KMS-11 (cell line): ENCODE data around the gene TMCC3.

ENCODE experiments used
- H2AFZ ChIP-seq: fragments of 200-600 bp; sonication (generic); 2 replicates; pipeline ENCODE4 v1.6.1; 2016; ENCODE audit warnings: antibody characterized with exemption, mixed run types, low read depth
- H3K27ac ChIP-seq: fragments of 200-600 bp; sonication (generic); 2 replicates; pipeline ENCODE4 v1.6.1; 2016; ENCODE audit warnings: mild to moderate bottlenecking, mixed run types
- H3K27me3 ChIP-seq: fragments of 200-600 bp; sonication (generic); 2 replicates; pipeline ENCODE4 v1.6.1; 2017; ENCODE audit warnings: mild to moderate bottlenecking, low read depth, mixed run types, moderate library complexity; ENCODE audit not compliant: insufficient read depth
- H3K36me3 ChIP-seq: fragments of 200-600 bp; sonication (generic); 2 replicates; pipeline ENCODE4 v1.6.1; 2017; ENCODE audit warnings: mild to moderate bottlenecking, mixed run types; ENCODE audit not compliant: insufficient read depth
- H3K4me1 ChIP-seq: fragments of 200-600 bp; sonication (generic); 2 replicates; pipeline ENCODE4 v1.6.1; 2016; ENCODE audit warnings: mild to moderate bottlenecking, low read depth, mixed run types; ENCODE audit not compliant: poor library complexity, severe bottlenecking
- H3K4me2 ChIP-seq: fragments of 200-600 bp; sonication (generic); 2 replicates; pipeline ENCODE4 v1.7.0; 2016; ENCODE audit warnings: mild to moderate bottlenecking, mixed run types
- H3K4me3 ChIP-seq: fragments of 200-600 bp; sonication (generic); IDR thresholded peaks from 2 replicates; pipeline ENCODE4 v1.6.1; 2017; ENCODE audit warnings: low read depth, low read length, mixed read lengths; ENCODE audit not compliant: insufficient read depth
- H3K79me2 ChIP-seq: fragments of 200-600 bp; sonication (generic); 2 replicates; pipeline ENCODE4 v1.6.1; 2016; ENCODE audit warnings: low read depth, mixed run types; ENCODE audit not compliant: insufficient read depth
- H3K9ac ChIP-seq: fragments of 200-600 bp; sonication (generic); 2 replicates; pipeline ENCODE4 v1.6.1; 2016; ENCODE audit warnings: mild to moderate bottlenecking, mixed run types
- H4K20me1 ChIP-seq: fragments of 200-600 bp; sonication (generic); 2 replicates; pipeline ENCODE4 v1.6.1; 2016; ENCODE audit warnings: mild to moderate bottlenecking, mixed run types; ENCODE audit not compliant: insufficient read depth
- TF ChIP-seq, protein P1 (sequence below): fragments of 200-600 bp; sonication (generic); conservative IDR thresholded peaks from 2 replicates; pipeline ENCODE4 v1.6.1; 2017; ENCODE audit warnings: low read depth, mild to moderate bottlenecking, antibody characterized with exemption, low read length, moderate library complexity, mixed read lengths

The TMCC3 gene

DNA sequence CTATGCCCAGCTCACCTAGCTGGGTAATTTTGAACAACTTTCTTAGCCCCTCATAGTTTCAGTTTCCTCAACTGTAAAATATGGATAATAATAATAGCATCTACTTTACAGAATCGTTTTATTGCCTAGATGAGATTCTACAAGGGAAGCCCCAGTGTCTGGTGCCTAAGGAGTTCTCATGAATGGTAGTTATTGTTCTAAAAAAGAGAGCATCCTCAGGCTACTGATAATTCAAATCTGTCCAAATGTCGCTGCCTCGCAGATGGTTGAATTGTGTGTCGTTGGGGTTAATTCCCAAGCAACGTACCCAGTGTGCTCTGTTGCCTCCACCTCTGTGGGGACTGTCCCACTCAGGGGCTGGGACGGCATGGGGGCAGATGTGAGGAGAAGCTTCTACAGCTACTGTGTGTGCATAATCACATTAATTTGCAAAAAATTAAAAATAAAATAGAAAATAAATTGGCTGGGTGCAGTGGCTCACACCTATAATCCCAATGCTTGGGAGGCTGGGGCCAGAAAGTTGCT is 119.1 kb downstream of the TMCC3 start:
- H3K36me3 ChIP-seq: no peaks in the 10 kb centered on the region
- no peaks in the 10 kb centered on the region for H4K20me1 ChIP-seq
- no peak overlapping the region for H3K4me2 ChIP-seq
- no peak overlapping the region for H3K27ac ChIP-seq
- no peak overlapping the region for H2AFZ ChIP-seq
- no peaks in the 10 kb centered on the region for H3K79me2 ChIP-seq
- peaks cover 4% of the 10 kb centered on the region for H3K4me1 ChIP-seq
- H3K4me3 ChIP-seq: no peak overlapping the region
- H3K27me3 ChIP-seq: no peaks in the 10 kb centered on the region
- no peak overlapping the region for H3K9ac ChIP-seq
- TF ChIP-seq, protein P1, sequence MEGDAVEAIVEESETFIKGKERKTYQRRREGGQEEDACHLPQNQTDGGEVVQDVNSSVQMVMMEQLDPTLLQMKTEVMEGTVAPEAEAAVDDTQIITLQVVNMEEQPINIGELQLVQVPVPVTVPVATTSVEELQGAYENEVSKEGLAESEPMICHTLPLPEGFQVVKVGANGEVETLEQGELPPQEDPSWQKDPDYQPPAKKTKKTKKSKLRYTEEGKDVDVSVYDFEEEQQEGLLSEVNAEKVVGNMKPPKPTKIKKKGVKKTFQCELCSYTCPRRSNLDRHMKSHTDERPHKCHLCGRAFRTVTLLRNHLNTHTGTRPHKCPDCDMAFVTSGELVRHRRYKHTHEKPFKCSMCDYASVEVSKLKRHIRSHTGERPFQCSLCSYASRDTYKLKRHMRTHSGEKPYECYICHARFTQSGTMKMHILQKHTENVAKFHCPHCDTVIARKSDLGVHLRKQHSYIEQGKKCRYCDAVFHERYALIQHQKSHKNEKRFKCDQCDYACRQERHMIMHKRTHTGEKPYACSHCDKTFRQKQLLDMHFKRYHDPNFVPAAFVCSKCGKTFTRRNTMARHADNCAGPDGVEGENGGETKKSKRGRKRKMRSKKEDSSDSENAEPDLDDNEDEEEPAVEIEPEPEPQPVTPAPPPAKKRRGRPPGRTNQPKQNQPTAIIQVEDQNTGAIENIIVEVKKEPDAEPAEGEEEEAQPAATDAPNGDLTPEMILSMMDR: no peak

DNA sequence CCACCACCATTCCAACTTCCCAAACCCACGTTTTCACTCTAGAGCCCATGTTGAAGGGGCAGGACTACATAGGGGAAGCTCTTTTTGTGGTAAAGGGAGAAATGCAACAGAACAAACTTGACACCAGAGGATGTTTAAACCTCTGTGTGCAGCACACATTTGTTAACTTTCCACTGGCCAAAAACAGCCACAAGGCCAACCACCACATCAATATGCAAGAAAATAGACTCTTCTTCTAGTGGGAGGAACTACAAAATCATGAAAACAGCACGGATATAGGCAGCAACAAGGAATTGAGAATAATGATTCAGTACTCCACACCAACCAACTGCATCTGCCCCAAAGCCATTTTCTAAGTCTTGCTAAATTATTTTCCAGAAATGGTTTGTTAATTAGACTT is 124.4 kb downstream of the TMCC3 start:
- H3K27me3 ChIP-seq: no peaks in the 10 kb centered on the region
- TF ChIP-seq, protein P1: no peak
- H2AFZ ChIP-seq: no peak overlapping the region
- no peaks in the 10 kb centered on the region for H3K36me3 ChIP-seq
- no peak overlapping the region for H3K9ac ChIP-seq
- no peak overlapping the region for H3K4me2 ChIP-seq
- H3K79me2 ChIP-seq: no peaks in the 10 kb centered on the region
- no peak overlapping the region for H3K27ac ChIP-seq
- H3K4me1 ChIP-seq: no peaks in the 10 kb centered on the region
- H4K20me1 ChIP-seq: no peaks in the 10 kb centered on the region
- no peak overlapping the region for H3K4me3 ChIP-seq
